ENCODE data around the gene TTC24. TPM values are rescaled to one million over a fixed set of nuclear protein-coding genes. Genes with fewer than 3 reads are reported as not detected.

The TTC24 gene
- total and polyA plus RNA-seq, 9 donors = 0.12 to 0.15 TPM; not detected in 7

DNA sequence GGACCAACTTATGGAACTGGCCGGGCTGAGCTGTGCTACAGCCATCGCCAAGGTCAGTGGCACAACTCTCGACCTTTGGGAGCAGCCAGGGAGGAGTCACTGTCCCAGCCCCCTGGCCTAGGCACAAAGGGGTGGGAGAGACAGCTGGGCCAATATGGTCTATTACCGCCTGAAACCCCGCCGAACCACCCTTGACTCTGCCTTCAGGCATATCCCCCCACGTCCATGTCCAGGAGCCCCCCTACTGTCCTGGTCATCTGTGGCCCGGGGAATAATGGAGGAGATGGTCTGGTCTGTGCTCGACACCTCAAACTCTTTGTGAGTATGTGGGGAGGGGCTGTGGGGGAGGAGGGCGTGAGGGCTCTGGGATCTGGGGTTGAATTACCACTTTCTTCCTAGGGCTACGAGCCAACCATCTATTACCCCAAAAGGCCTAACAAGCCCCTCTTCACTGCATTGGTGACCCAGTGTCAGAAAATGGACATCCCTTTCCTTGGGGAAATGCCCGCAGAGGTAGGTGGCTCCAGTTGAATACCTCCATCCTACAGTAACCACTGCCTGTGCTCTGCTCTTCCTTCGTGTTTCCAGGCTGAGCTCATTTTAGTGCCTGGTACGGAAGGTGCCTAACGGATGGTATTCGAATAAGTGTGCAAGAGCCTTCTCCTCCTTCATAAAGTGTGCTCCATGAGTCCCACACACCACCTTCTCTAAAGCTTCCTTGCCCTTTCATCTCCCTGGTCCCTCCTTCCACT, 12.8 kb downstream of the TTC24 start:
- Histone ChIP-seq H3K9me3 (no peaks in the 10 kb centered on the region), H3K27ac (peak overlapping the region; percentile 59 to 71), H3K27me3 (no peaks in the 10 kb centered on the region), H3K4me1 (ENCODE audit: insufficient read depth) (no peaks in the 10 kb centered on the region), H3K4me3 (peak overlapping the region; percentile 51), H3K36me3 (no peaks in the 10 kb centered on the region)
- intact Hi-C loops (cut with DNase I) = loop anchor here in 1 of 4 donors (5.0 kb wide), 1 partner anchor 135 kb away; no protein-coding TSS in a partner anchor
- 30 to 35% (median 31%) methylated on average over 16 of the region's 16 CpGs for WGBS, 3 donors
- DNase-seq = no peak
- TF ChIP-seq POLR2A (IDR thresholded peaks at IDR 0.05) = no peak

DNA sequence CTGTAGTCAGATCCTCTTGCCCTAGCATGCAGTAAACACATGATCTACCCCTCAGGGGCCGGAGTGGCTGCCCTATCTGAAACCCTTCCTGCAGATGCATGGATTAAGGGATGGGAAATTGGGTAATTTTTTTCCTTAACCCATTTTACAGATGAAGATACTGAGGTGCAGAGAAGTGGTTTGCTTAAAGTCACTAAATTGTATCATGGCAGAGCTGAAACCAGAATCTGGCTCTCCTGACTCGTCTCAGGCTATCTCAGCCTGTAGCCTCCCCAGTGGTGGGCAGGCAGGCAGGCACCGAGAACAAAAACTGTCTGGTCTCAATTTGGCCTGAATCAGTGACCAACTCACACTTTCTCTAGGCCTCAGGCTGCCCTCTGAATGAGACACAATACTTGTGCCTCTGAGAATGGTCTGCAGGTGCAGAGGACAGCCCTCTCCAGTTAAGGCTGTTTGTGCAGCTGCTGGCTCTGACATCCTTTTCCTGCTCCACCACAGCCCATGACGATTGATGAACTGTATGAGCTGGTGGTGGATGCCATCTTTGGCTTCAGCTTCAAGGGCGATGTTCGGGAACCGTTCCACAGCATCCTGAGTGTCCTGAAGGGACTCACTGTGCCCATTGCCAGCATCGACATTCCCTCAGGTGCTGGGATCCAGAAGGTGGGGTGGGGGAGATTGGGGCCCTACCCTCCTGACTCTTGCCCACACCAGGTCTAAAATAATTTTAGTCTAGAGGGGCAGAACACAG, 13.6 kb downstream of the TTC24 start:
- H3K4me3 ChIP-seq = no peak overlapping the region
- DNase-seq = no peak
- H3K27me3 ChIP-seq = no peaks in the 10 kb centered on the region
- H3K27ac ChIP-seq = no peak overlapping the region
- WGBS, 3 donors = 75 to 84% (median 78%) methylated on average over 8 of the region's 8 CpGs
- intact Hi-C loops (cut with DNase I) = loop anchor here in 1 of 4 donors (5.0 kb wide), 1 partner anchor 136 kb away; no protein-coding TSS in a partner anchor
- TF ChIP-seq, protein P1, sequence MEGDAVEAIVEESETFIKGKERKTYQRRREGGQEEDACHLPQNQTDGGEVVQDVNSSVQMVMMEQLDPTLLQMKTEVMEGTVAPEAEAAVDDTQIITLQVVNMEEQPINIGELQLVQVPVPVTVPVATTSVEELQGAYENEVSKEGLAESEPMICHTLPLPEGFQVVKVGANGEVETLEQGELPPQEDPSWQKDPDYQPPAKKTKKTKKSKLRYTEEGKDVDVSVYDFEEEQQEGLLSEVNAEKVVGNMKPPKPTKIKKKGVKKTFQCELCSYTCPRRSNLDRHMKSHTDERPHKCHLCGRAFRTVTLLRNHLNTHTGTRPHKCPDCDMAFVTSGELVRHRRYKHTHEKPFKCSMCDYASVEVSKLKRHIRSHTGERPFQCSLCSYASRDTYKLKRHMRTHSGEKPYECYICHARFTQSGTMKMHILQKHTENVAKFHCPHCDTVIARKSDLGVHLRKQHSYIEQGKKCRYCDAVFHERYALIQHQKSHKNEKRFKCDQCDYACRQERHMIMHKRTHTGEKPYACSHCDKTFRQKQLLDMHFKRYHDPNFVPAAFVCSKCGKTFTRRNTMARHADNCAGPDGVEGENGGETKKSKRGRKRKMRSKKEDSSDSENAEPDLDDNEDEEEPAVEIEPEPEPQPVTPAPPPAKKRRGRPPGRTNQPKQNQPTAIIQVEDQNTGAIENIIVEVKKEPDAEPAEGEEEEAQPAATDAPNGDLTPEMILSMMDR (IDR thresholded peaks at IDR 0.05) = no peak
- no peaks in the 10 kb centered on the region for H3K36me3 ChIP-seq
- H3K4me1 ChIP-seq (ENCODE audit: insufficient read depth) = no peaks in the 10 kb centered on the region
- H3K9me3 ChIP-seq = no peaks in the 10 kb centered on the region

DNA sequence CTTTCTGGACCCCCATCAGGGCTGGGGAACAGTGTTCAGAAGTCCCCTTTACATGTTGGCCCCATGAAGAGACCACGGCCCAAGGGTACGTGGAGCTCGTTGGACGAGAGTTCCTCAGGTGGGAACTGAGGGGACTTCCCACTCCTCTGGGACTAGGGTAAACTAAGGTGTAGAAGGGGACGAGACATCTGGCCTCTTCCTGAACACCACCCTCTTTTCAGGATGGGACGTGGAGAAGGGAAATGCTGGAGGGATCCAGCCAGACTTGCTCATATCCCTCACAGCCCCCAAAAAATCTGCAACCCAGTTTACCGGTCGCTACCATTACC, 14.1 kb downstream of the TTC24 start:
- no peaks in the 10 kb centered on the region for H3K27me3 ChIP-seq
- no peaks in the 10 kb centered on the region for H3K9me3 ChIP-seq
- H3K4me1 ChIP-seq (ENCODE audit: insufficient read depth) = no peaks in the 10 kb centered on the region
- H3K36me3 ChIP-seq = no peaks in the 10 kb centered on the region
- WGBS, 3 donors = 85 to 88% (median 87%) methylated on average over 8 of the region's 8 CpGs
- DNase-seq = no peak
- no peak overlapping the region for H3K27ac ChIP-seq
- TF ChIP-seq EP300 (IDR thresholded peaks at IDR 0.05) (no peak), POLR2A (IDR thresholded peaks at IDR 0.05) (no peak)
- TF ChIP-seq, protein P1 (IDR thresholded peaks at IDR 0.05) = no peak
- H3K4me3 ChIP-seq = no peak overlapping the region
- intact Hi-C loops (cut with DNase I) = loop anchor here in 1 of 4 donors (5.0 kb wide), 1 partner anchor 136 kb away; no protein-coding TSS in a partner anchor

DNA sequence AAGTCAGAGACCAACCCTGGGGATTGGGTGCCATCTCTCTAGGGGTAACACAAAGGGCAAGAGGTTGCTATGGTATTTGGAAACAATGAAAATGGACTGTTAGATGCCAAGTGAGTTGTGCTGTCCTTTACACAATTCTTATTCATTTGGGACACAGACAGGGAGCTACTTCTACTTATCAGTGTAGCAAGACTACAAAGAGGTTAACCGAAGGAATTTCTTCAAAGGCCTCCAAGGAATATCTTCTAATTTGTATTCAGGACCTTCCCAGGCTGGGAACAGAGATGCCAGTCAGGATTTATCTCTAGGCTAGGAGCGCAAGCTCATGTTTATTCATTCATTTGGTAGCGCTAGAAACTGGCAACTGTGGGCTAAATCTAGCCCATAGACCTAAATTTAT, 14.7 kb downstream of the TTC24 start:
- intact Hi-C loops (cut with DNase I) = loop anchor here in 1 of 4 donors (5.0 kb wide), 1 partner anchor 137 kb away; no protein-coding TSS in a partner anchor
- no peak overlapping the region for H3K4me3 ChIP-seq
- WGBS, 3 donors = 49 to 62% (median 54%) methylated on average over 3 of the region's 3 CpGs

More for the DNA sequence above, 14.7 kb downstream of the TTC24 start:
- no peaks in the 10 kb centered on the region for H3K4me1 ChIP-seq (ENCODE audit: insufficient read depth)
- H3K9me3 ChIP-seq = no peaks in the 10 kb centered on the region
- DNase-seq = no peak
- no peaks in the 10 kb centered on the region for H3K36me3 ChIP-seq
- H3K27me3 ChIP-seq = no peaks in the 10 kb centered on the region
- TF ChIP-seq, protein P1 (IDR thresholded peaks at IDR 0.05) = no peak
- TF ChIP-seq POLR2A (IDR thresholded peaks at IDR 0.05) = no peak
- no peak for TF ChIP-seq EP300 (IDR thresholded peaks at IDR 0.05)
- no peak overlapping the region for H3K27ac ChIP-seq
